Measurements from ENCODE around the gene MIP. TPM values are rescaled to one million over a fixed set of nuclear protein-coding genes. Genes with fewer than 3 reads are reported as not detected.
A peak's percentile ranks its signal among the peaks of the same experiment; 100 is the strongest.

The MIP gene
- total RNA-seq, 1 donor from 2014 or later = not detected

GRCh38 chr12:56479625-56480024 is 25.2 kb upstream of the MIP start:
- no peak for TF ChIP-seq CTCF (conservative IDR thresholded peaks at IDR 0.05)
- no peak for DNase-seq (ENCODE audit: low read depth, low spot score)
- no peak overlapping the region for H3K4me3 Mint-ChIP-seq
- H3K27me3 Mint-ChIP-seq (ENCODE audit: low read depth) = peaks cover 6% of the 10 kb centered on the region
- H3K4me1 Mint-ChIP-seq = no peaks in the 10 kb centered on the region
- no peak overlapping the region for H3K27ac Mint-ChIP-seq (ENCODE audit: unreplicated experiment)
- no peaks in the 10 kb centered on the region for H3K9me3 Mint-ChIP-seq
- H3K36me3 Mint-ChIP-seq (ENCODE audit: low read depth) = no peaks in the 10 kb centered on the region

GRCh38 chr12:56477521-56478225 is 23.2 kb upstream of the MIP start:
- Mint-ChIP-seq H3K27ac (ENCODE audit: unreplicated experiment) (peak overlapping the region; percentile 62), H3K4me3 (no peak overlapping the region)
- no peak for TF ChIP-seq CTCF (conservative IDR thresholded peaks at IDR 0.05)

DNA sequence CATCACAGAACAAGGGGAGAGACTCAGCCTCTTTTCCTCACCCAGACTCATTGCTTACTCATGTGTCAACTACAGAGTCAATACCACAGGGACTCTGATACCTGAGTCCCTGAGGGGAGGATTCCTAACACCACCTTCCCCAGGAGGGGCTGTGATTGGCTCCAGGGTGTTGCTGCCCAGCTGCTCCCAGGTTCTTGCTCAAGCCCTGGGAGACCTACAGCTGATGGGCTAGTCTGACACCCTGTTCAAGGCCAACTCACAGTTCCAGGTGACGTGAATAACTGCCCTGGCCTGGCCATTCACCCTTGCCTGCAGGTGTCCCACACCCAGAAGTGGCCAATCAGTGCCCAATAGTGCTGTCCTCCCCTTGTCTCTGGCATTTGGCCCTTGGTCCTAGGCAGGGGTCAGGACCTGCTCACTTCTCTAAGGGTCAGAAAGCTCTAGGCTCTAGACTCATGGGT is 22.5 kb upstream of the MIP start:
- Mint-ChIP-seq H3K9me3 (no peaks in the 10 kb centered on the region), H3K4me3 (no peak overlapping the region), H3K36me3 (ENCODE audit: low read depth) (no peaks in the 10 kb centered on the region), H3K4me1 (no peaks in the 10 kb centered on the region), H3K27me3 (ENCODE audit: low read depth) (no peaks in the 10 kb centered on the region), H3K27ac (ENCODE audit: unreplicated experiment) (no peak overlapping the region)
- no peak for TF ChIP-seq CTCF (conservative IDR thresholded peaks at IDR 0.05)
- DNase-seq (ENCODE audit: low read depth, low spot score) = no peak

More at GRCh38 chr12:56477521-56478225, 23.2 kb upstream of the MIP start:
- Mint-ChIP-seq H3K4me1 (no peaks in the 10 kb centered on the region), H3K9me3 (no peaks in the 10 kb centered on the region), H3K27me3 (ENCODE audit: low read depth) (peaks cover 2% of the 10 kb centered on the region), H3K36me3 (ENCODE audit: low read depth) (no peaks in the 10 kb centered on the region)
- no peak for DNase-seq (ENCODE audit: low read depth, low spot score)

DNA sequence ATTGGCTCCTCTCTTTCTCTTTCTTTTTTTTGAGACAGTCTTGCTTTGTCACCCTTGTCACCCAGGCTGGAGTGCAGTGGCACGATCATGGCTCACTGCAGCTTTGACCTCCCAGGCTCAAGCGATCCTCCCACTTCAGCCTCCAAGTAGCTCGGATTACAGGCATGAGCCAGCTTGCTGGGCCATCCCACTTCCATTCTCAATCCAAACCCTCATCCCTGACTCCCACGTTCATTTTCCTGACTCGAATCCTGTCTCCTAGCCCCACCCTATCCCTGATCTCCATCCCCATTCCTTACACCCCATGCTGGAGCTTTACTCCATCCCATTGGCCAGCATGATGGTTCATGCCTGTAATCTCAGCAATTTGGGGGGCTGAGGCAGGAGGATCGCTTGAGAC is 21.7 kb upstream of the MIP start:
- Mint-ChIP-seq H3K27me3 (ENCODE audit: low read depth) (no peaks in the 10 kb centered on the region), H3K4me1 (no peaks in the 10 kb centered on the region), H3K36me3 (ENCODE audit: low read depth) (no peaks in the 10 kb centered on the region), H3K27ac (ENCODE audit: unreplicated experiment) (no peak overlapping the region), H3K4me3 (no peak overlapping the region), H3K9me3 (no peaks in the 10 kb centered on the region)
- no peak for DNase-seq (ENCODE audit: low read depth, low spot score)
- no peak for TF ChIP-seq CTCF (conservative IDR thresholded peaks at IDR 0.05)

DNA sequence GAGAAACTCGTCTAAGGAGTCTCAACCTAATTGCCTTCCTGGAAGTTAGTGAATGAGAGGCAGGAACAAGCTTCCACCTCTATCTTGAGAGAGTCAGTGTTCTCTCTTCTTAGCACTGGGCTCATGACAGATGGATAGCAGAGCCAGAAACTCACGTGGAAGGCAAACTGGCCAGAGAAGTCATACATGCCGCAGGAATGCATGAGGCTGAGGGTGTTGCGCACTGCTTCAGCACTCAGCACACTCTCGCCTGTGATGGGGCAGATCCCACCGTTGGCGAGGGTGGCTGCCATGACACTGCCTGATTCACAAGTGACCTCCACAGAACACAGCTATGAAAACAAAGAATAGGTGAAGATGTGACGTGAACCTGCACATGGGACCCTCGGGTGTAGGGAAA is 19.9 kb upstream of the MIP start:
- Mint-ChIP-seq H3K4me1 (peaks cover 8% of the 10 kb centered on the region), H3K27me3 (ENCODE audit: low read depth) (no peaks in the 10 kb centered on the region), H3K27ac (ENCODE audit: unreplicated experiment) (no peak overlapping the region), H3K9me3 (no peaks in the 10 kb centered on the region), H3K4me3 (no peak overlapping the region), H3K36me3 (ENCODE audit: low read depth) (peaks cover 4% of the 10 kb centered on the region)
- DNase-seq (ENCODE audit: low read depth, low spot score) = no peak
- no peak for TF ChIP-seq CTCF (conservative IDR thresholded peaks at IDR 0.05)
